Neural cell (in vitro differentiated cells): ENCODE data around the gene NDOR1. TPM values are rescaled to one million over a fixed set of nuclear protein-coding genes. Genes with fewer than 3 reads are reported as not detected.

Experiments
- H2AFZ ChIP-seq: fragments of 200-600, 300-800 bp; sonication (generic), shearing (Covaris generic); 2 replicates; pipeline ENCODE4 v1.6.0; 2014; ENCODE audit warnings: low read depth, mild to moderate bottlenecking, antibody characterized with exemption, low read length, moderate library complexity
- H3F3A ChIP-seq: fragments of 200-600 bp; shearing (Covaris generic); 2 replicates; pipeline ENCODE4 v1.6.1; 2016; ENCODE audit warnings: mild to moderate bottlenecking, moderate library complexity, mixed read lengths, antibody characterized with exemption, low read length; ENCODE audit not compliant: insufficient read depth, poor library complexity, severe bottlenecking
- H3K27ac ChIP-seq: fragments of 200-600, 300-800 bp; sonication (generic), shearing (Covaris generic); 2 replicates; pipeline ENCODE4 v1.5.1; 2014; ENCODE audit warnings: mild to moderate bottlenecking, low read length, moderate library complexity
- H3K27me3 ChIP-seq: fragments of 300-800, 200-600 bp; sonication (generic), shearing (Covaris generic); 2 replicates; pipeline ENCODE4 v1.6.0; 2014; ENCODE audit warnings: mild to moderate bottlenecking, low read depth, low read length, moderate library complexity; ENCODE audit not compliant: insufficient read depth
- H3K36me3 ChIP-seq: fragments of 300-800, 200-600 bp; sonication (generic), shearing (Covaris generic); 2 replicates; pipeline ENCODE4 v1.5.1; 2014; ENCODE audit warnings: mild to moderate bottlenecking, antibody characterized with exemption, low read length, moderate library complexity; ENCODE audit not compliant: insufficient read depth
- H3K4me2 ChIP-seq: fragments of 300-800, 200-600 bp; sonication (generic), shearing (Covaris generic); 2 replicates; pipeline ENCODE4 v1.6.0; 2014; ENCODE audit warnings: mild to moderate bottlenecking, low read length
- H3K4me3 ChIP-seq: fragments of 300-800, 200-600 bp; sonication (generic), shearing (Covaris generic); 2 replicates; pipeline ENCODE4 v1.5.1; 2014; ENCODE audit warnings: mild to moderate bottlenecking, low read length, moderate library complexity
- H3K79me2 ChIP-seq: fragments of 200-600 bp; shearing (Covaris generic); replicated peaks from 2 replicates; pipeline ENCODE4 v1.6.0; 2014; ENCODE audit warnings: mild to moderate bottlenecking, low read length, moderate library complexity; ENCODE audit not compliant: insufficient read depth
- H3K9ac ChIP-seq: fragments of 300-800, 200-600 bp; sonication (generic), shearing (Covaris generic); 2 replicates; pipeline ENCODE4 v1.6.1; 2016; ENCODE audit warnings: mild to moderate bottlenecking, low read length, mixed read lengths
- H3K9me2 ChIP-seq: fragments of 200-600 bp; shearing (Covaris generic); 2 replicates; pipeline ENCODE4 v1.6.1; 2016; ENCODE audit warnings: mild to moderate bottlenecking, low read length, mixed read lengths; ENCODE audit not compliant: insufficient read depth
- H3K9me3 ChIP-seq: fragments of 200-600, 300-800 bp; sonication (generic), shearing (Covaris generic); 2 replicates; pipeline ENCODE4 v1.6.1; 2016; ENCODE audit warnings: mild to moderate bottlenecking, mixed run types, low read length, moderate library complexity, mixed read lengths
- H4K20me1 ChIP-seq: fragments of 200-600 bp; shearing (Covaris generic); 2 replicates; pipeline ENCODE4 v1.6.1; 2016; ENCODE audit warnings: mild to moderate bottlenecking, mixed run types; ENCODE audit not compliant: insufficient read depth
- EP300 ChIP-seq: fragments of 450-650 bp; conservative IDR thresholded peaks from 2 replicates; pipeline ENCODE4 v1.6.1; 2014; ENCODE audit warnings: antibody characterized with exemption, mild to moderate bottlenecking, moderate library complexity; ENCODE audit not compliant: poor library complexity, severe bottlenecking
- EZH2 ChIP-seq: fragments of 200-600, 300-800 bp; shearing (Covaris generic), sonication (generic); IDR thresholded peaks from 2 replicates; pipeline ENCODE4 v1.6.1; 2014; ENCODE audit warnings: antibody characterized with exemption, low read length, borderline replicate concordance, mild to moderate bottlenecking; ENCODE audit not compliant: insufficient read depth, poor library complexity, severe bottlenecking
- MXI1 ChIP-seq: fragments of 450-650 bp; conservative IDR thresholded peaks from 2 replicates; pipeline ENCODE4 v1.6.1; 2014; ENCODE audit warnings: antibody characterized with exemption, mild to moderate bottlenecking; ENCODE audit not compliant: poor library complexity, severe bottlenecking
- POLR2AphosphoS5 ChIP-seq: IDR thresholded peaks from 2 replicates; pipeline ENCODE4 v1.6.1; 2012
- RAD21 ChIP-seq: fragments of 450-650 bp; conservative IDR thresholded peaks from 2 replicates; pipeline ENCODE4 v1.6.1; 2014; ENCODE audit warnings: antibody characterized with exemption, mild to moderate bottlenecking, moderate library complexity
- SMC3 ChIP-seq: fragments of 450-650 bp; conservative IDR thresholded peaks from 2 replicates; pipeline ENCODE4 v1.6.1; 2014; ENCODE audit warnings: antibody characterized with exemption, mild to moderate bottlenecking, moderate library complexity; ENCODE audit not compliant: poor library complexity
- TAF1 ChIP-seq: IDR thresholded peaks from 2 replicates; pipeline ENCODE4 v1.6.1; 2012; ENCODE audit warnings: low read depth
- polyA plus RNA-seq: library from polyadenylated mRNA; depleted of rRNA; stranded (reverse); fragments of >200 nt; gene quantifications from 2 replicates; pipeline ENCODE4 v1.2.3, GENCODE V29; 2014
- TF ChIP-seq, protein P1 (sequence below): IDR thresholded peaks from 2 replicates; pipeline ENCODE4 v1.6.1; 2012; ENCODE audit warnings: borderline replicate concordance
- TF ChIP-seq, protein P2 (sequence below): fragments of 450-650 bp; IDR thresholded peaks from 2 replicates; pipeline ENCODE4 v1.5.1; 2014; ENCODE audit warnings: antibody characterized with exemption, mild to moderate bottlenecking, moderate library complexity; ENCODE audit not compliant: poor library complexity, severe bottlenecking

Gene NDOR1
- polyA plus RNA-seq, 1 donor from 2014 or later = 18.2 TPM

DNA sequence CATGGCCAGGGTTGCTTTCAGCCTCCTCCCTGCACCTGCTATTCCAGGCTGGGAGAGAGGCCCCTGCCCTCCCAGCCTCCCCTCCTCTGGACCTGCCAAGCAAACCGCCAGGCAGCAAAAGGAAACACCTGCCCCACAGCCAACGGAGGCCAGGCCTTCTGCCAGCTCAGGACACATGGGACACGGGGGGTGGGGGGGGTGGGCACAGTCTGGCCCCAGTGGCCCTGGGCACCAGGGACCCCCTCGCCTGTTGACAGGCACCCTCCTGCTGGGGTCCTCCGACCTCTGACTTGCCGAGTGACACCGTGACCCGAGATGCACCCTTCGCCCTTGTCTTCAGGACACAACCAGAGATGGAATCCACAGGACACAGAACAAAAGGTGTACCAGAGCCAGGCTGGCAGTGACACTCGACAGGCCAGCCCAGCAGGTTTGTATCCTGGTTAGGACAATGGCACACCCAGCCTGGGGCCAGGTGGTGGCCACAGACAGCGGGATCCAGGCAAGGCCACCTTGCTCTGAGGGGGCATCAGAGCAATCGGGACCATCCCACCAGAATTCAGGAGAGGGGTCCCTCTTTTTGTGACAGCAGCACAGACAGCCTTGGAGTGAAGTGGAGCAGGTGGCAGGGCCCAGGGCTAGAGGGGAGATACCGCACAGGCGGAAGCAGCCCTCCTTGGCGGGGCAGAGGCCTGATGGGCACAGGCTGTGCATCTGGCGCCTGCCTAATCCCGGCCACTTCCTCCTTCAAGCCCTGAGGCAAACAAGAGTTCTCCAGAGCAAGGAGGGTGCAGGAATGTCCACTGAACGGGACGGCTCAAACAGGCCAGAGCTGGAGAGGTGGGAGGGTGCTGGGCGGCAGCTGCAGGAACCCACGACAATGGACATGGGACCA, 32.4 kb upstream of the NDOR1 start:
- no peak overlapping the region for H3K4me3 ChIP-seq
- no peaks in the 10 kb centered on the region for H3K36me3 ChIP-seq
- no peaks in the 10 kb centered on the region for H3K79me2 ChIP-seq
- H3K4me2 ChIP-seq = no peak overlapping the region
- H4K20me1 ChIP-seq = no peaks in the 10 kb centered on the region
- peaks cover 15% of the 10 kb centered on the region for H3K27me3 ChIP-seq
- no peak overlapping the region for H3K27ac ChIP-seq
- no peaks in the 10 kb centered on the region for H3K9me2 ChIP-seq
- H3K9ac ChIP-seq = no peak overlapping the region
- no peaks in the 10 kb centered on the region for H3K9me3 ChIP-seq
- TF ChIP-seq MXI1 = no peak
- TF ChIP-seq POLR2AphosphoS5 = no peak
- no peak for TF ChIP-seq TAF1
- no peak for TF ChIP-seq RAD21
- no peak for TF ChIP-seq EZH2
- TF ChIP-seq, protein P1, sequence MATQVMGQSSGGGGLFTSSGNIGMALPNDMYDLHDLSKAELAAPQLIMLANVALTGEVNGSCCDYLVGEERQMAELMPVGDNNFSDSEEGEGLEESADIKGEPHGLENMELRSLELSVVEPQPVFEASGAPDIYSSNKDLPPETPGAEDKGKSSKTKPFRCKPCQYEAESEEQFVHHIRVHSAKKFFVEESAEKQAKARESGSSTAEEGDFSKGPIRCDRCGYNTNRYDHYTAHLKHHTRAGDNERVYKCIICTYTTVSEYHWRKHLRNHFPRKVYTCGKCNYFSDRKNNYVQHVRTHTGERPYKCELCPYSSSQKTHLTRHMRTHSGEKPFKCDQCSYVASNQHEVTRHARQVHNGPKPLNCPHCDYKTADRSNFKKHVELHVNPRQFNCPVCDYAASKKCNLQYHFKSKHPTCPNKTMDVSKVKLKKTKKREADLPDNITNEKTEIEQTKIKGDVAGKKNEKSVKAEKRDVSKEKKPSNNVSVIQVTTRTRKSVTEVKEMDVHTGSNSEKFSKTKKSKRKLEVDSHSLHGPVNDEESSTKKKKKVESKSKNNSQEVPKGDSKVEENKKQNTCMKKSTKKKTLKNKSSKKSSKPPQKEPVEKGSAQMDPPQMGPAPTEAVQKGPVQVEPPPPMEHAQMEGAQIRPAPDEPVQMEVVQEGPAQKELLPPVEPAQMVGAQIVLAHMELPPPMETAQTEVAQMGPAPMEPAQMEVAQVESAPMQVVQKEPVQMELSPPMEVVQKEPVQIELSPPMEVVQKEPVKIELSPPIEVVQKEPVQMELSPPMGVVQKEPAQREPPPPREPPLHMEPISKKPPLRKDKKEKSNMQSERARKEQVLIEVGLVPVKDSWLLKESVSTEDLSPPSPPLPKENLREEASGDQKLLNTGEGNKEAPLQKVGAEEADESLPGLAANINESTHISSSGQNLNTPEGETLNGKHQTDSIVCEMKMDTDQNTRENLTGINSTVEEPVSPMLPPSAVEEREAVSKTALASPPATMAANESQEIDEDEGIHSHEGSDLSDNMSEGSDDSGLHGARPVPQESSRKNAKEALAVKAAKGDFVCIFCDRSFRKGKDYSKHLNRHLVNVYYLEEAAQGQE = no peak
- no peak for TF ChIP-seq EP300
- H2AFZ ChIP-seq = no peak overlapping the region
- no peaks in the 10 kb centered on the region for H3F3A ChIP-seq

DNA sequence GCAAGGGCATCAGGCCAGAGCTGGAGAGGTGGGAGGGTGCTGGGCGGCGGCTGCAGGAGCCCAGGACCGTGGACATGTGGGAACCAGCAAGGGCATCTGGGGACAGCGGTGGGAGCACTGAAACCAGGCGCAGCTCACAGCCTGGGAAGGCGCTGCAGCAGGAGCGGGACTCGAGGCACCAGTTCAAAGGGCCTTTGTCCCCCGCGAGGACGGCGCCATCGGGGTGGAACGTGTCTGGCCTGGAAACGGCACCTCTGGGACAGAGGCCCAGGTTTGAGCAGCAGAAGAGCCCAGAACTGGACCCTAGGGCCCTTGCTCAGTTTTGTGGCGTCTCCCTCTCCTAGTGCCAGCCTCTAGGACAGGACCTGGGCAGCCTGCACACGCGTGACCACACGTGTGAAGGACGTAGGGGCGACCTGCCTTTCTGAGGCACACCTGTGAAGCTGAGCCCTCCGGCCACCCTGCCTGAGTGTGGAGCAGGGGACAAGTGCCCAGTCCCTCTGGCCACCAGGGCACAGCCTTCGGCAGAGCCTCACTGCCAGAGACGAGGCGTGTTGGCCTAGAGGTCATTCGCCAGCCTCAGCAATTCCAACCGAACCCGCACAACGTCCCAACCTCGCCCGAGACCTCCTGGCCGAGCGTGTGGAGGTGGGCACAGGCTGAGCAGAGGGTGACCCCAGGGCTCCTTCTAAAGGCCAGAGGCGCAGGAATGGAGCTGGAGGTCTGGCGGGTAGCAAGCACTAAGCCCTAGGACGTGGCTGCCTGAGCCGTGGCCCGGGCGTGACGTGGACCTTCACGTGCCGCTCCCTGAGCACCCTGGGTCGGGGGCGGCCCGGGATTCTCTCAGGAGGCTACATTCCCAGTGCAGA, 31.5 kb upstream of the NDOR1 start:
- Histone ChIP-seq H3K27me3 (peaks cover 13% of the 10 kb centered on the region), H3K27ac (no peak overlapping the region), H3K9ac (no peak overlapping the region), H3K36me3 (no peaks in the 10 kb centered on the region), H3K4me3 (no peak overlapping the region), H3K4me2 (no peak overlapping the region), H3F3A (no peaks in the 10 kb centered on the region), H4K20me1 (no peaks in the 10 kb centered on the region), H3K79me2 (no peaks in the 10 kb centered on the region), H3K9me2 (no peaks in the 10 kb centered on the region), H3K9me3 (no peaks in the 10 kb centered on the region), H2AFZ (no peak overlapping the region)
- no peak for TF ChIP-seq EP300
- no peak for TF ChIP-seq TAF1
- TF ChIP-seq EZH2 = no peak
- no peak for TF ChIP-seq RAD21
- TF ChIP-seq POLR2AphosphoS5 = no peak
- TF ChIP-seq, protein P2, sequence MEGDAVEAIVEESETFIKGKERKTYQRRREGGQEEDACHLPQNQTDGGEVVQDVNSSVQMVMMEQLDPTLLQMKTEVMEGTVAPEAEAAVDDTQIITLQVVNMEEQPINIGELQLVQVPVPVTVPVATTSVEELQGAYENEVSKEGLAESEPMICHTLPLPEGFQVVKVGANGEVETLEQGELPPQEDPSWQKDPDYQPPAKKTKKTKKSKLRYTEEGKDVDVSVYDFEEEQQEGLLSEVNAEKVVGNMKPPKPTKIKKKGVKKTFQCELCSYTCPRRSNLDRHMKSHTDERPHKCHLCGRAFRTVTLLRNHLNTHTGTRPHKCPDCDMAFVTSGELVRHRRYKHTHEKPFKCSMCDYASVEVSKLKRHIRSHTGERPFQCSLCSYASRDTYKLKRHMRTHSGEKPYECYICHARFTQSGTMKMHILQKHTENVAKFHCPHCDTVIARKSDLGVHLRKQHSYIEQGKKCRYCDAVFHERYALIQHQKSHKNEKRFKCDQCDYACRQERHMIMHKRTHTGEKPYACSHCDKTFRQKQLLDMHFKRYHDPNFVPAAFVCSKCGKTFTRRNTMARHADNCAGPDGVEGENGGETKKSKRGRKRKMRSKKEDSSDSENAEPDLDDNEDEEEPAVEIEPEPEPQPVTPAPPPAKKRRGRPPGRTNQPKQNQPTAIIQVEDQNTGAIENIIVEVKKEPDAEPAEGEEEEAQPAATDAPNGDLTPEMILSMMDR = no peak
- TF ChIP-seq SMC3 = no peak
- no peak for TF ChIP-seq MXI1
- TF ChIP-seq, protein P1 = no peak
